Measurements from ENCODE around the gene ALOX12B. TPM values are rescaled to one million over a fixed set of nuclear protein-coding genes. Genes with fewer than 3 reads are reported as not detected.

ALOX12B gene
- total and polyA plus RNA-seq, 2 of the 13 experiments (the other 11 are each of a cell fraction or from before 2014, with no cell fraction given): 0.13 TPM; not detected in 1

DNA sequence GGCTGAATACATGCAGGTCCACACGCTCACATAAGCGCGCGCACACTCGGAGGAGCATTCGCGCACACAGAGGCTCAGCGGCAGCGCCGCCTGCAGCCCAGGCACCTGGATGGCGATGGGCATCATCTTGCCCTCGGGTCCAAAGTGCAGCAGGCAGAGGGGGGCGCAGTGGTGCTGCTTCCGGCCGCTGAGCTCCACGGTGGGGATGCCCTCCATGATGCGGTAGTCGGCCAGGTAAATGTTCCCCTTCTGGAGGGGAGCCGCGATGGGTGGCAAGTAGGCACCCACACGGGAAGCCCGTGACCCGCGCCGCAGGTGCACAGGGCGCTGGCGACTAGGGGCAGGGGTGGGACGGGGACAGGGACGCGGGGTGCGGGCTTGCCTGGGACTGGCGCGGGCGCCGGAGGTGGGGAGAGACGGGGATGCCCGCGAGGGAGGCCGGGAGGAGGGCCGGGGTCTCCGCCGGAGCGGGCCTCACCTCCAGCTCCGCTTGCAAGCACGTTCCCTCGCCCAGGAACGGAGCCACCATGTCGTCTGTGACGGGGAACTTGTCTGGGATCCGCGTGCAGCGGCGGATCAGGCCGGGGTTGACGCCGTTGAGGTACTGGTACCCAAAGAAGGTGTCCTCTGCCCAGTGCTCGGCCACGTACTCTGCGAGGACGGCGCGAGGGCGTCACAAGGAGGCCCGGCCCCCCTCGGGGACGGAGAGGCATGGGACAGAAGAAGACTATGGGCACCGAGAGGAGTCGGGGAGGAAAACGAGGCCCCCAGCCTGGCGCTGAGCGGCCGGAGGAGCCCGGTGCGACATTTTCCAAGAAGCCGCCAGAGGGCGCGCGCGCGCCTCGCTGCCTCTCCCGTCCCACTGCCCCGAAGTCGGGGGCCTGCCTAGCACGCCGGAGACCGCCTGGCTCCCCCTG, 8.0 kb downstream of the ALOX12B start (continued):
- no peak; the same call in 1 of the 2 replicates for TF ChIP-seq YEATS4 (CRISPR knock-in tag; IDR thresholded peaks at IDR 0.05; ENCODE audit: borderline replicate concordance)
- TF ChIP-seq ZNF614 (CRISPR knock-in tag; IDR thresholded peaks at IDR 0.05; ENCODE audit: borderline replicate concordance): no peak
- TF ChIP-seq, protein P1, sequence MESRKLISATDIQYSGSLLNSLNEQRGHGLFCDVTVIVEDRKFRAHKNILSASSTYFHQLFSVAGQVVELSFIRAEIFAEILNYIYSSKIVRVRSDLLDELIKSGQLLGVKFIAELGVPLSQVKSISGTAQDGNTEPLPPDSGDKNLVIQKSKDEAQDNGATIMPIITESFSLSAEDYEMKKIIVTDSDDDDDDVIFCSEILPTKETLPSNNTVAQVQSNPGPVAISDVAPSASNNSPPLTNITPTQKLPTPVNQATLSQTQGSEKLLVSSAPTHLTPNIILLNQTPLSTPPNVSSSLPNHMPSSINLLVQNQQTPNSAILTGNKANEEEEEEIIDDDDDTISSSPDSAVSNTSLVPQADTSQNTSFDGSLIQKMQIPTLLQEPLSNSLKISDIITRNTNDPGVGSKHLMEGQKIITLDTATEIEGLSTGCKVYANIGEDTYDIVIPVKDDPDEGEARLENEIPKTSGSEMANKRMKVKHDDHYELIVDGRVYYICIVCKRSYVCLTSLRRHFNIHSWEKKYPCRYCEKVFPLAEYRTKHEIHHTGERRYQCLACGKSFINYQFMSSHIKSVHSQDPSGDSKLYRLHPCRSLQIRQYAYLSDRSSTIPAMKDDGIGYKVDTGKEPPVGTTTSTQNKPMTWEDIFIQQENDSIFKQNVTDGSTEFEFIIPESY (CRISPR knock-in tag; IDR thresholded peaks at IDR 0.05): peak; percentile 96
- no peak for TF ChIP-seq U2AF1 (optimal IDR thresholded peaks at IDR 0.05; ENCODE audit: low read depth, low read length)
- TF ChIP-seq FOXC1 (CRISPR knock-in tag; IDR thresholded peaks at IDR 0.05; ENCODE audit: borderline replicate concordance): no peak
- no peak for TF ChIP-seq ZNF746 (CRISPR knock-in tag; IDR thresholded peaks at IDR 0.05)
- TF ChIP-seq SMAD9 (CRISPR knock-in tag; IDR thresholded peaks at IDR 0.05): no peak
- peak; percentile 22; the same call in 1 of the 2 replicates for TF ChIP-seq NFATC3 (CRISPR knock-in tag; IDR thresholded peaks at IDR 0.05)
- peak; percentile 92 for TF ChIP-seq GABPB1 (CRISPR knock-in tag; IDR thresholded peaks at IDR 0.05)
- TF ChIP-seq ZNF589 (CRISPR knock-in tag; conservative IDR thresholded peaks at IDR 0.05): peak; percentile 57; the same call in 1 of the 2 replicates
- TF ChIP-seq ZNF225 (CRISPR knock-in tag; IDR thresholded peaks at IDR 0.05): no peak
- TF ChIP-seq HNRNPL (IDR thresholded peaks at IDR 0.05; ENCODE audit: low read depth, low read length): peak; percentile 98
- TF ChIP-seq ZHX2 (IDR thresholded peaks at IDR 0.05; ENCODE audit: low read depth): peak; percentile 47; the same call in 1 of the 2 replicates
- TF ChIP-seq ZHX2 (CRISPR knock-in tag; IDR thresholded peaks at IDR 0.05; ENCODE audit: borderline replicate concordance): no peak
- no peak for TF ChIP-seq ZKSCAN5 (CRISPR knock-in tag; IDR thresholded peaks at IDR 0.05)
- no peak for TF ChIP-seq BRF2 (CRISPR knock-in tag; IDR thresholded peaks at IDR 0.05)
- TF ChIP-seq PLRG1 (conservative IDR thresholded peaks at IDR 0.05): no peak
- 0 out of 2 replicates have a peak, but pooled peaks have one; percentile 13 for TF ChIP-seq PHF21A (CRISPR knock-in tag; IDR thresholded peaks at IDR 0.05)
- no peak for TF ChIP-seq ISX (CRISPR knock-in tag; conservative IDR thresholded peaks at IDR 0.05)
- TF ChIP-seq HOXA5 (CRISPR knock-in tag; IDR thresholded peaks at IDR 0.05): no peak

Data from HepG2 (cell line).